ENCODE results near the gene GPR156. TPM values are rescaled to one million over a fixed set of nuclear protein-coding genes. Genes with fewer than 3 reads are reported as not detected.
A peak's percentile ranks its signal among the peaks of the same experiment; 100 is the strongest.
"Not testable (repeated sequence)": the region's sequence is repeated elsewhere in the genome, so short reads cannot be mapped to it uniquely, and the experiment has no call there.

Gene GPR156
- total and polyA plus RNA-seq, 7 donors, result 0.07 to 1.7 (median 1.1) TPM; not detected in 2

DNA sequence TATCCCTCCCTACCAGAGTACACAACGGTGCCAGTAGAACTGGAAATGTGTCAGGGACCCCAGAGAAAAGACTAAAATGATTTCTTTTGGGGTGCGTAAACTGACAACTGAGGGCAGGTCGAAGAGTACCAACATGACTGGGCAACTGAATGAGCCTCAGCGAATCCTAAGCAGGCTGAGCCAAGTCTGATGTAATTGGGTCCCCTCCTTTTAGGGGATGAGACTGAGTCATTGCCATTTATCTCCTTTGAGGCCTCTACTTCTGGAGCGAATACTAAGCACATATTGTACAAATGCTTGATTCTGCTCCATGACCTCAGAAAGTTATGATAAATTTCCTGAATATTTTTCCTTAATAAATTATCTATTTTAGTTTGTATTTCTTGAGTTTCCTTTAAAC lies 17.3 kb upstream of the GPR156 start:
- intact Hi-C loops (cut with DNase I), result no loop called here
- DNase-seq, result no peak
- Histone ChIP-seq H3K27ac (peak overlapping the region in 1 of 4 donors; percentile 37), H3K4me3 (no peak overlapping the region), H3K4me1 (no peaks in the 10 kb centered on the region), H3K9me3 (no peaks in the 10 kb centered on the region), H3K27me3 (peaks cover 0 to 7% (median 5%) of the 10 kb centered on the region in 3 donors), H3K36me3 (no peaks in the 10 kb centered on the region)
- TF ChIP-seq CTCF (IDR thresholded peaks at IDR 0.05) (no peak), EP300 (IDR thresholded peaks at IDR 0.05) (no peak)
- WGBS, 2 donors, result 90 to 91% methylated on average over 5 of the region's 5 CpGs

GRCh38 chr3:120300971-120301370 lies 15.9 kb upstream of the GPR156 start:
- Histone ChIP-seq H3K4me3 (no peak overlapping the region), H3K27me3 (no peaks in the 10 kb centered on the region), H3K27ac (no peak overlapping the region), H3K9me3 (no peaks in the 10 kb centered on the region), H3K36me3 (no peaks in the 10 kb centered on the region), H3K4me1 (no peaks in the 10 kb centered on the region)
- DNase-seq, result no peak
- WGBS, 2 donors, result 57 to 81% methylated on average over 3 of the region's 3 CpGs
- TF ChIP-seq POLR2A (IDR thresholded peaks at IDR 0.05), result no peak
- TF ChIP-seq POLR2AphosphoS5 (IDR thresholded peaks at IDR 0.05), result no peak
- TF ChIP-seq EP300 (IDR thresholded peaks at IDR 0.05), result no peak
- TF ChIP-seq CTCF (IDR thresholded peaks at IDR 0.05), result no peak
- intact Hi-C loops (cut with DNase I), result no loop called here

GRCh38 chr3:120299403-120299802 lies 14.4 kb upstream of the GPR156 start:
- Histone ChIP-seq H3K4me3 (no peak overlapping the region), H3K4me1 (no peaks in the 10 kb centered on the region), H3K9me3 (no peaks in the 10 kb centered on the region), H3K27me3 (no peaks in the 10 kb centered on the region), H3K27ac (no peak overlapping the region), H3K36me3 (no peaks in the 10 kb centered on the region)
- intact Hi-C loops (cut with DNase I), result no loop called here
- DNase-seq, result no peak
- TF ChIP-seq EP300 (IDR thresholded peaks at IDR 0.05) (no peak), POLR2A (IDR thresholded peaks at IDR 0.05) (no peak), POLR2AphosphoS5 (IDR thresholded peaks at IDR 0.05) (no peak), CTCF (IDR thresholded peaks at IDR 0.05) (no peak)

- Histone ChIP-seq H3K27me3 (no peaks in the 10 kb centered on the region), H3K4me1 (no peaks in the 10 kb centered on the region), H3K9me3 (no peaks in the 10 kb centered on the region), H3K36me3 (no peaks in the 10 kb centered on the region), H3K27ac (no peak overlapping the region), H3K4me3 (no peak overlapping the region)
- no peak for TF ChIP-seq POLR2AphosphoS5 (IDR thresholded peaks at IDR 0.05)
- TF ChIP-seq POLR2A (IDR thresholded peaks at IDR 0.05), result no peak
- TF ChIP-seq CTCF (IDR thresholded peaks at IDR 0.05), result no peak
- no peak for TF ChIP-seq EP300 (IDR thresholded peaks at IDR 0.05)
- intact Hi-C loops (cut with DNase I), result no loop called here
- no peak for DNase-seq
These were observed 14.0 kb upstream of the GPR156 start for GRCh38 chr3:120298996-120299395.

DNA sequence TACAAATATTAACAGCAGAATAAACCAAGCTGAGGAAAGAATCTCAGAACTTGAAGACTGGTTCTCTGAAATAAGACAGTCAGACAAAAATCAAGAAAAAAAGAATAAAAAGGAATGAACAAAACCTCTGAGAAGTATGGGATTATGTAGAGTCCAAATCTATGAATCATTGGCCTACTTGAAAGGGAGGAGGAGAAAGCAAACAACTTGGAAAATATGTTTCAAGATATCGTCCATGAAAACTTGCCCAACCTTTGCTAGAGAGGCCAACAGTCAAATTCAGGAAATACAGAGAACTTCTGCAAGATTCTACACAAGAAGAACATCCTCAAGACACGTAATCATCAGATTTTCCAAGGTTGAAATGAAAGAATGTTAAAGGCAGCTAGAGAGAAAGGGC lies 6.5 kb upstream of the GPR156 start:
- WGBS, 2 donors, result 69 to 84% methylated on average over 2 of the region's 2 CpGs
- DNase-seq; H3K9me3 ChIP-seq; H3K36me3 ChIP-seq; H3K27ac ChIP-seq; H3K4me3 ChIP-seq; H3K27me3 ChIP-seq; H3K4me1 ChIP-seq; intact Hi-C loops (cut with DNase I): not testable (repeated sequence)
